Inflammatory macrophage (primary cell): Measurements from ENCODE around the gene ZFYVE28.

ENCODE experiments used
- DNase-seq, 2 donors: peaks; one replicate each; pipeline ENCODE4 v3.0.0-alpha.2; 2020 to 2022

Gene ZFYVE28

DNA sequence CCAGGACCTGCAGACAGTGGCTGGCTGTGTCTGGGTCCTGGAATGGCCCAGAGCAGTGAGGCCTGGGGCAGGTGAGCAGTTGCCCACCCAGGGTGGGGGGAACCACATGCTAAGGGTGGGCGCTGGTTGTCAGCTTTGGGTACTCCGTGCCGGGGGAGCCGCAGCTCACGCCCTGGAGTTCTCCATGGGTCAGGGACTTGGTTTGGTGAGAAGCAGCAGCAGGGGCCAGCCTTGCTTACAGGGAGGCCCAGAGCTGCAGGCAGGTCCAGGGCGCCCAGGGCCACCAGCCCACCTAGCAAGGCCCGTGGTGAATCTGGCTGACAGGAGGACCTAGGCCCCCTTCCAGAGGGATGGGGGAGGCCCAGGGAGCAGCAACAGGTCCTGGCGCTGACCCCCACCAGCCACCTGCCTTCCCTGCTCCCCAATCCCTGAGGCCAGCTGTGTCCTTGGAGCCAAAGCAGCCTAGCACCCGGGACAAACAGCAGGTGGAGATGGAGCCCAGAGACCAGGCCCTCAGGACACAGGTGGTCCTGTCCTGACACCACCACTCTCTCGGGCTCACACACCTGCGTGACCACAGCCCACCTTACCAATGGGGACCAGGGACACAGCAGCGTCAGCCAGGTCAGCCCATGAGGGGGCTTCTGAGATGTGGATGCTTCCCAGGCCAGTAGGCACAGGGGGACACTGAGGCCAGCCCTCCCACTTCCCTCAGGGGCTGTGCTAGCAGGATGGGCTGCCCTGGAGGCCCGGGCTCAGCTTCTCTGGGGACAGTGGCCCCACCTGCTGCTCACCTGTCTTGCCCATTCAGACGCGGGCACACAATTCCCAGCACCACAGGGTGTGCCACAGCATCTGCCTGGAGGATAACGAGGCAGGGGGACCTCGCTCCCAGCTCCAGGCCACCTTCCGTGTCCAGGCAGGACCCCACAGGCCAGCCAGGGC, 160.1 kb downstream of the ZFYVE28 start:
- DNase-seq: no peak

DNA sequence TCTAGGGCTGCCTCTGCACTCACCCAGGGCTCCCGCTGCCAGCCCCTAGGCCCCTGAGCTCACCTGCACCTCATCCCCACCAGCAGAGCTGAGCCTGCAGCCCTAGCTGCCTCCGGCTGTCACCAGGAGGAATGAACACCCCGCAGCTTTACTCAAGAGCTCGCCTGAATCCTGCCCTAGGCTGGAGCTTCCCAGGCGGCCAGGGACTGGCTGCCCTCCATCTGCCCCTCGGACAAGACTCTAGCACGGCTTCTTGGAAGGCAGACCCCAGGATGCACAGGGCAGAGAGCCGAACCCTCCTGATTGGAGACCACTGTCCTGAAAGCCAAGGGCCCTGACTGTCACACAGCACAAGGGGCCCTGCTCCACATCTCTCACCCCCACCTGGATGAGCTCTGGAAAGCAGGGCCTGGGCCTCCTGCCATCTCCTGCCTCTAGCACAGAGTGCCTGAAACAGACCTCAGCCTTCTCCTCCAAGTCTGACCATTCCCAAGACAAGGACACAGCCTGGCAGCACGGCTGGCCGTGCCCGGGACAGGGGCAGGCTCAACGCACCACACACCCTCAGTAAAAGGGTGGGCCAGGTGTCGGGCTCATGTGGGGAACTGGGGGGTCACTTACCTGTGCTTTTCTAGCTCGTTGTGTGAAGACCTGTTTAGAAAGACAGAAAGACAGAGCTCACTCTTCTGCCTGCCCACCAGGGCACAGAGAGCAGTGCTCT, 160.9 kb downstream of the ZFYVE28 start:
- no peak for DNase-seq

DNA sequence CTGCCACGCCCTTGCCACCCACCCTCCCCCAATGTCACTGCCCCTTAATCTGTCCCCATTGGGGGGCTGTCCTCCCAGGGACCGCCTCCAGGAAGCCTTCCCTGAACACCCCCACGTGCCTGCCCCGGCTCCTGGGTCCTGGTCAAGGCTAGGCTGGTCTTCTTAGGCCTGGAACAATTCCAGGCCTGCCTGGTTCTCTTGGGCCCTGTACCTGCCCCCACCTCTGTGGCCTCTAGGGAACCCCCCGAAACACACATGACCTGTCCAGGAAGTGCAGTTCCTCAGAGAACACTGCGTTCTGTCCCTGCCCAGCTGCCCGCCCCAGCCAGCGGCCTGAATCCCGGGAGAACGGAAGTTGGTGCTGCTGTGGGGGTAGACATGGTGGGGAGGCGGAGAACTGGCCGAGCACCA, 161.7 kb downstream of the ZFYVE28 start:
- DNase-seq: no peak

DNA sequence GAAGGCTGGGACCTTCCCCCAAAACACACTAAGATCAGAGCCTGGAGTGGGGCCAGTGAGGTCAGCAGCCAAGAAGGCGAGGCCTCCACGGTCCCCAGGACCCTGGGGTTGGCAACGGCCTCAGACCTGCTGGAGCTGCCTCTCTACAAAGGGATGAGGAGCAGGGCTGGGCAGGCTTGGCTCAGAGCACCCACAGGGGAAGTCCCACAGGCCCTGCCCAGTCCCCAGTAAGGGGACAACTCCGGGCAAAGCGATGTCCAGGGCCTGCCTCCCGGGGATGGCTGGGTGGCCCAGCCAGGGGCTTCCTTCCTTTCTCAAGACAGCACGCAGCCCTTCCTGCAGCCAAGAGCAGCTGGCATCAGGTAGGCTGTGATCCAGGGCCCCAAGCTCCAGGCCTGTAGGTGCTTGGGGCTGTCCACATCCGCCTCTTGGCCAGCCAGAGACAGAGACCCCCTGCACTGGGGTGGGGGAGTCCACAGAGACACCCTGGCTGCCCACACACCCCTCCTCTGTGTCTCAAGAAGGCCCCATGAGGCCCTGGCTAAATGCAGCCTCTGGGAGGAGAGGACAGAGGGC, 162.2 kb downstream of the ZFYVE28 start:
- no peak for DNase-seq

DNA sequence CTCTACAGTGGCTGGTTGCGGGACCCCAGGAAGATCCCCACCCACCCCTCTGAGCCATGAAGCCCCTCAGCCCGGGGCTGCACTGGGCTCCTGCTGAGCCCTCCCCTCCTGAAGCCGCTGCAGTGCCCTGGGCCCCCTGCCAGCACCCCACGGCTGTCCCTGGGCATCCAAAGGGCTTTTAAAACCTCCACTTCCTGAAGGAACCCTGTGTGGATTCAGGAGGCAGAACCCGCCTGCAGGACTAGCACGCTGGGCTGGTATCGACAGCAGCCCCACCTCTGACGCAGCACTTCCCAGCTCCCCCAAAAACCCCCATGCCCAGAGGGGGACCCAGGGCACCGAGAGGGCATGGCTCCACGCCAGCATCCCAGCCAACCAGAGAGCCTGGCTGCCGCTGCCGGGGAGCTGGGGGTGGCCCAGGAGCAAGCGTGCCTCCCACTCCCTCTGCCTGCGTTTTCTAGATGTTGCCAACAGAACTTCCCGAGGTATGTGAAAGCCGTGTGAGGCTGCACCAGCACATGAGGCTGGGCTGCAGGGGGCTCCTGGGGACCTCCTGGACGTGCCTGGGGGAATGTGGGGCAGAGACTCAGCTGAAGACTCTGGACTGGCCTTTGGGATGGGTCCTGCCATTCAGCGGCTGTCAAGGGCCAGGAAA, 162.8 kb downstream of the ZFYVE28 start:
- no peak for DNase-seq

DNA sequence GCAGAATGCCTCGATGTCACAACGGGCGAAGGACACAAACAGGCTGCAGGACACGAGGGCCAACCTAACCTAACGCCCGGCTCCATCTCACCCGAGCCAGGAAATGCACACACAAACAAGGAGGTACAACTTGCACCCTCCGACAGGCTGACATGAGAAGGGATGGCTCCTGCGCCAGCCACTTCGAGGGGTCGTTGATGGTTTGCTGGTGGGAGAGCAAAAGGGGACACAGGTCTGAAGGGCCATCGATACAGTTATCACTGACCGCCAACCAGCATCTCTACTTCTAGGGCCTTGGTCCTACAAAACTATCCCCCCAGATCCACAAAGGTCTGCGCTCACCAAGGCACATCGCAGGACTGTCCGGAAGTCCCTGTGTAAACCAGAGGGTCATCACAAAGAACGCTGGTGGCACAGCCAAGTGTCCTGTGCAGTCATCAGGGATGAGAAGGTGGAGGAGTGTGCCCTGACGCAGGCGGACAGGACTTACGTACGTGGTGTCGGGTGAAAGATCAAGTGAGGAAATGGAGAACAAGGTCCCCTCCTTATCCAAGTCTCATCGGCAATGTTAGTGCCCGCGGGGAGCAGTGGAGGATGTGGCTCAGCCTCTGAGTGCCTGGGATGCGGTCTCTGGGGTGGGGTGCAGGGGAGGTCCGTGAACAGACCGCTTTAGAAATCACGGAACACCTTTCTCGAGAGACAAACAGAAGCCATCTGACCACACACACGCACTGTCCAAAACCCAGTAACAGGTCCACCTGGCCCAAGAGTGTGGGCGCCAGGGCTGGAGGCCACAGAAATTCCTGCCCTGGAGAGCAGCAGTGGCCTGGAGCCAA, 163.6 kb downstream of the ZFYVE28 start:
- DNase-seq: no peak

DNA sequence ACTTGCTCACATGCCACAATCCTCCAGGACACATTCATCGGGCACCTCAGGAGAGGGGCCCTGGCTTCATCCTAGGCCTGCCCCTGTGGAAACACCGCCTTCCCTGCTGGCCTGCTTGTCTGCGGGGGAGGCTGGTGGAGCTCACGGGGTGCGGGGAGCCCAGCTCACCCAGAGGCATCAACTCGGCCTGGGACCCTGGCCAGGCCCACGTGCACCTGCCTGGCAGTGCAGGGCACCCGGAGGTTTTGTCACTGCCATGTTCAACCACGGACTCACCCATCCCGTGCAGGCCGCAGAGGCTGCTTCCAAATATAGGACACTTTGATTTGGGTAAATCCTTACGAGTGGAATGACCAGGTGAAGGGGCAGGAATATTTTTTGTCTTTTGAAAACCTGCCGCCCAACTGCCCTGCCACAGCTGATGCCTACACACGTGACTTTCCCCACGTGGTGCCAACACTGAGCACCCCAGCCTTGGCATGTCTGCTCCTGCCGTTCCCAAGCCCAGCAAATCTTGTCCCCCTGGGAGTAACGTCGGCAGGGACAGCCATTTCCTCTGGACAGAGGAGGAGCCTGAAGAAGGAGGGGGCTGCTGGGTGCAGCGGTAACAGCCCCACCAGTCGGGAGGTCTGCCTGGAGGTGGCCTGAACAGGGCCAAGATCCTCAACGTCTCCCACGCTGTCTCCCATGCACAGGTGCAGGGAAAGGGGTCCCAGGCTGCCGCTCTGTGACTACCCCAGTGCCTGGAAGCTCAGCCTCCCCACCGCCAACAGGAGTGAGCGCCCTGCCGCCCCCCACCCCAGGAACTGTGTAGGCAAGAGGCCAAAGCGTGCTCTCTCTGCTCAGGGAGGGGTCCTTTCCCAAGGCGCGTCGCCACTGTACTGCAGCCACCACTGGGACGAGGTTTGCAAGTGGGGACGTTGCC, 165.0 kb downstream of the ZFYVE28 start:
- DNase-seq: no peak

DNA sequence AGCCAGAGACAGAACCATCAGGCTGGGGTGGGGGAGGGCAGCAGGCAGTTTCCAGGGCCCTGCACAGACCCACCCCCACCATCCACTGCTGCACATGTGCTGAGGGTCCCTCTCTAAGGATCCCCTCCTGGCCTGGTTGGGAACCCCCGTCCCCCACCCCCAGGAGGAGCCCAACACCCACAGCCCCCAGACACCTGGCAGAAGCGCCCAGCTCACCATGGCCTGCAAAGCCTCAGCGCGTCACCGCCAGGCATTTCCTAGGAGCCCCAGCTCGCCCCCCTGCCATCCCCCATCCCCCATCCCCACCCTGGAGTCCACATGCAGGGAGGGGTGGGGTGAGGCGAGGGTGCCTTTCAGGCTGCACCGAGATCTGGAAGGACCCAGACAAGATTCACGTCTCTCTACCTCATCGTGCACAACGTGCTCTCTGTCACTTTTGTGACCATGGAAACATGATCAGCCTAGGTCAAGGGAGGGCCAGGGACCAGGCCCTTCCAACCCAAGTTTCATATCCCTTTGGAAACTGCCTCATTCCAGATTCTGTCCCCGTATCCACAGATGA, 165.8 kb downstream of the ZFYVE28 start:
- DNase-seq: no peak

DNA sequence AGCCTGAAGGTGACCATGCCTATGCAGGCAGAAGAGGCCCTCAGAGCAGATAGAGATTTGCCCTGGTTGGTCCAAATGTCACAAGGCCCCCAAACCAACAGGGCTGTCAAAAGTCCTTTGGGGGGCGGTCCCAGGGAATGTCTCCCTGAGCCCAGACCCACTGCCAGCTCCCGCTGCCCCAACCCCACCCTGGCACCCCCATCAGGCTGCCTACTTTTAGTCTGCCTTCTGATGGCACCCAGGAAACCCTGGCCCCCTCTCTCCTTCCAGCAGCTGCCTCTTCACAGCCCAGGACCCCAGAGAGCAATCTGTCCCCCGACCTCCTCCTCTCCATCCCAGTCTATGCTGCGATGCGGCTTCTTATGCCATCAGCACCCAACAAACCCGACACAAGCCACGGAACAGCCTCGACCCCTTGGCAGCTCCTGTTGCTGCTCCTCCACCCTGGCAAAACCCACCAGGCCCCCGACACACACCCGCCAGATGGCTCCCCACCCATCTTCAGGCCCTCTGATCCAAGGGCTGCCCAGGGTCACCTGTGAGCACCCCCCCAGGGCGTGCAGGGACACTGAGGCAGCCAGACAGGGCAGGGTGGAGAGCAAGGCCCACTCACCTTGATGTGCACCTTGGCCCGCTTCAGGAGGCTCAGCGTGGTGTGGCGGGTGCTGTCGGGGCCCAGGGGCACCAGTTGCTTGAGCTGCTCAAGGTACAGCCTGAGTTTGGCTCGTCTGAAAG, 166.5 kb downstream of the ZFYVE28 start:
- no peak for DNase-seq

DNA sequence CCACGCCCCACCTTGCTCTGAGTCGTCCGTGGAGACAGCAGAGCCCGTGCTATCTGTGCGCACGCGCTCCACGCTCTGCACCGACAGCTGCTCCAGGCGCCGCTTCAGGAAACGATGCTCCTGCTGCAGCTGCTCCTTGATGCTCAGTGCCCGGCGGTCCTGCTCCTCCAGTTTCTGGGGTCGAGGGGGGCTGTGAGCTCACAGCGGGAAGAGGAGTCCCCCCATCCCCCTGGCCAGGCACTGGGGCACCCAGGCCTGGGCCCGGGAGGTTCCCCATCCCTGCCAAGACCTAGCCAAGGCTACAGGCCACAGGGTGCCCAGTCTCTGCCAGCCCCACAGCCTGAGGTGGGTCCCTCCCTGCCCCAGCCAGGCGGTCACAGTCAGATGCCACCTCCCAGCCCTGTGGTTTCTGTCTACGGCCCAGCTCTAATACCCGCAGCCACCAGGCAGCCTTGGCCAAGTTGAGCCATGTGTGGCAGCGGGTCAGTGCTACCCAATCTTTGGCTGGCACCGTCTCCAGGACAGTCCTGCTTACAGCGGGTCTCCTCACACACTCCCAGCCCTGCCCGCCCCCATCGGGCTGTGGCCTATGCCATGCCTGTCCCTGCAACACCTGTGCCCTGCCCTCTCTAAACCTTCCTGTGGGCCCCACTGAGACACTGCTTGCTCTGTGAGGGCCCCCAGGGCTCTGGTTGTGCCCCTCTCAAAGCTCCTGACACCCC, 167.2 kb downstream of the ZFYVE28 start:
- no peak for DNase-seq

DNA sequence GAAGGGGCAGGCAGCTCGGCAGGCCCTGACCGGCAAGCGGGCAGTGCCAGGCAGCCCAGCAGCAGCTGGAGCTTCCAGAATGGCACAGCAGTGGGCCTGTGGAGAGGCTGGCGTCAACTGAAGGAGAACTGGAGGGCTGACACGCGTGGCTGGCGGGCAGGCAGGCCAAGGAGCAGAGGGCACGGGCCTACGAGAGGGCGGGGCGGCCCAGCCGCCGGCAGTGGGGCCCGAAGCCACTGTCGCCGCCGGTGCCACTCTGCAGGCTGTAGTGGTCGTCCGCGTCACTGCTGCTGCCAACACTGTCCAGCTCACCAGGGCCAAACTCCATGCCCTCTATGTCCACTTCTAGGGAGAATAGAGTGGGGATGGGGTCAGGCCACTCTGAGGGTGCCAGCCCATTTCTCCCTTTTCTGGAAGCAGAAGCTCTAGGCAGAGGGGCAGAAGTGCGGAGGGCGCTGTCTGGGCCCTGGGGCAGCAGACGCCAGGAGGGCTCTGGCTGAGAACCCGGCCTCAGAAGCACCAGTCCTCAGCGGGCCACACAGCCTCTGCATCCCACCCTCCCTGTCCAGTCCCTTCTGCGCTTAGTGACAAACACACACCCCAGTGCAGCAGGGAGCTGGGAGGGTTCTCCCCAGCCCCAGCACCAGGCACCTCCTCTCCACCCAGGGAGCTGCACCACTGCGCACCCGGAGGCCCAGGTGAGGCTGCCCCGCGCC, 167.9 kb downstream of the ZFYVE28 start:
- DNase-seq: no peak

DNA sequence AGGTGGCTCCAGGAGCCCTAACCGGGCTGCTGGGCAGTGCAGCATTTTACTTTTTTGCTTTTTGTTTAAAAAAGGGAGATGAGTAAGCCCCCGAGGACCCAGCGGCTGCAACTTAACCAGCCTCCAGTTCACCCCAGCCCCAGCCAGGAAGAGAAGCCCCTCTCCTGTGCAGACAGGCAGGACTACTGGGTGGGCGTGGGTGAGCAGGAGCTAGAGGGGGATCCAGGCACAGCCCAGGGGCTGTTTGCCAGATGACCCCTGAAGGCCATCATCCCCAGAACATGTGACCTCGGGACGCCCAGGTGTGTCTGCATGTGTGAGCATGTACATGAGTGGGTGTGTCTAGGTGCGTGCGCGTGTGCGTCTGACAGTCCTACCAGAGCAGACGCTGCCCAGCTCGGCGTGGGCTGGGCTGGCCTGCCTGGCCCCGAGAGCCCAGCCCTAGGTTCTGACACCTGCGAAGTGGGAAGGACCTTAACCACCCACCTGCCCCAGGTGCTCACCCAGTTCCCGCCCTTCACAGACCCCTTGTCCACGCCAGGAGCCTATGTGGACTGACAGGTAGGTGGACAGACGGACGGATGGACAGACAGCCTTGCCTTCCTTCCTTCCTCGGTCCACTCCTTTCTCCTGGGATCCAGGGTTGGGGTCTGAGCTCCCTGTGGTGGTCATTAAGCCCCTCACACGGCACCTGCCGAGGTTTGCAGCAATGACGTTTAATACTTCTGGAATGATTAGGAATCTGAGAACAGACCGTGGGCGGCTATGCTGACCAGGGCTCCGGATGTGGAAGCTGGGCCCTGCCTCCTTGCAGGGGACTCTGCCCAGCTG, 168.7 kb downstream of the ZFYVE28 start:
- no peak for DNase-seq

DNA sequence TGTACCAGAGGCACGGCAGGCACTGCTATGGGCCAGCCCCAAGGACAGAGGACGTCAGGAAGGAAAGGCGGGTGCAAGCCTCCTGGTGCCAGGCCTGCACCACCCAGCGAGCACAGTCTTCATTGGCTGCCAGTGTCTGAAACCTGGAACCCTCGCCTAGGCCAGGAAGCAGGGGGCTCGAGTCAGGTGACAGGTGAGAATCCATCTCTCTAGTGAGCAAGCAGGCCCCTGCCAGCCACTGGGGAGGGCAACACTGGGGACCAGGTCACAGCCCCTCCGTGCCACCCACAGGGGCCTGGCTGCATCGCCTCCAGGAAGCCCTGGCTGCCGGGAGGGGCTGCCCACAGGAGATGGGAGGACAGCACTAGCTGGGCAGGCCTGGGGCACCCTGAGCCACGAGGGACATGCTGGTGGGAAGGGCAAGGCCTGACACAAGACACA, 169.6 kb downstream of the ZFYVE28 start:
- no peak for DNase-seq

DNA sequence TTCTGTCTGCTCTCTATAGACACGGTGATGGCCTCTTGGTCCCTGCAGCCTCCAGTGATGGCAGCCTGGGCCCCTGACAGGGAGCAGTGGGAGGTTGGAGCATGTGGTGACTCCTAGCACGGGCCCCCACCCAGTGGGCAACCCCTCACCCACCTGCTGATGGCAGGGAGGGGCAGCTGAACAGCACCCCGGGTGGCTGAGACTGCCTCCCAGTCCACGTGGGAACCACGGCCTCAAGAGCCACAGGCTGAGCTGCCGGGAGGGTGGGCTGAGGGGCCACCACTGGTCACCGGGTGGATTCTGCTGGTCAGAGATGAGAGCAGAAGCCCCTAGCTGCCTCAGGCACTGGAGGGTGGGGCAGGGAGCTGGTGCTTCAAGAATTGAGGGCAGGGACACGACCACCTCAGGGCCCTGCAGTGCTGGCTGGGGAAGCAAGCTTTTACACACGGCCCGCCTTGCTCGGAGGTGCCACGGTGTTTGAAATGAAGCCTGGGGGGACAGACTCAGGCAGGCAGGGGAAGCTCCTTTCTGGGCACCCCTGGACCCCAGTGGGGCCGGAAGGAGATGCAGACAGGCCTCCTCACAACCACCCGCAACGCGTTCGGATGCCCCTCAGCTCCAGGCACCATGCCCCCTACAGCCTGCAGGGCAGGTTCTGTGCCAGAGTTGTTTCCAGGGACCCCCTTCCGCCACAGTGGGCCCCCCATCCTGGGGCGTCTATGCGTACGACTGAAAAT, 170.2 kb downstream of the ZFYVE28 start:
- DNase-seq: no peak

DNA sequence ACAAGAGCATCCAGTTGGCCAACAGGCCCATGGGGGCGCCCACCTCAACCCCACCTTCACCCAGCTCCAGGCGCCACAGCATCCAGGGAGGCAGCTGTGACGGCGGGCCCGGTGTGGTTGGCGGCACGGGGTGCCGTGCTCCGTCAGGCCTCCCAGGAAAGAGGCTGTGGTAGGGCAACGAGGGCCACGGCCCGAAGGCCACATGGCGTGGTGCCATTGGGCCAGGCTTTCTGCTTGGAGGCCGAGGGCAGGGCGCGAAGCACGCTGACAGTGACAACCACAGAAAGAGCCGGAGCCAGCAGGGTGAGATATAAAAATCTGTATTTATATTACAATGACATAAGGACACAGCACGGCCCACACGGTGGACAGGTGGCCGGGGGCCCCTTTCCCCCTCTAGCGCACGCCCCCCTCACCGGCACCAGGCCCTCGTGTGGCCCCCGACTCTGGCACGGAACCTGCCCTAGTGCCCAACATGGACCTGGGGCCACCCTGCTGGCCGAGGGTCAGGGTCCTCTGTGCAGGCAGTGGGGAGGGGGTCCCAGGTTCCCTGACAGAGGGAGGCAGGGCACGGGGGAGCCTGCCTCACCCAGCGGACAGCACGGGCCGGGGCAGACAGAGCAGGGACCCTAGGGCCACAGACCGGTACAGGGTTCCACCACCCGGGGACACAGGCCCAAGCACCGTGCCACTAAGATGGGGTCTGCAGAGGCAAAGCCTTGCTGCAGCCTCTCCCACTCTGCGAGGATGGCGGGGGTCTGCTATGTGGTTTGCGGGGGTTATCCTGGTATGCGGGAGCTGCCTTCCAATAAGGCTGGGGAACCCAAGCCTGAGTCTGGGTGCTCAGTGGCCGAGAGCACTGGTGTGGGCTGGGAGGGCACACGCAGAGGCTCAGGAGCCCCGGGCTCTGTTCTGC, 171.1 kb downstream of the ZFYVE28 start:
- DNase-seq: no peak
